ENCODE measurements around the gene DIP2B.
A peak's percentile ranks its signal among the peaks of the same experiment; 100 is the strongest.

DIP2B gene

DNA sequence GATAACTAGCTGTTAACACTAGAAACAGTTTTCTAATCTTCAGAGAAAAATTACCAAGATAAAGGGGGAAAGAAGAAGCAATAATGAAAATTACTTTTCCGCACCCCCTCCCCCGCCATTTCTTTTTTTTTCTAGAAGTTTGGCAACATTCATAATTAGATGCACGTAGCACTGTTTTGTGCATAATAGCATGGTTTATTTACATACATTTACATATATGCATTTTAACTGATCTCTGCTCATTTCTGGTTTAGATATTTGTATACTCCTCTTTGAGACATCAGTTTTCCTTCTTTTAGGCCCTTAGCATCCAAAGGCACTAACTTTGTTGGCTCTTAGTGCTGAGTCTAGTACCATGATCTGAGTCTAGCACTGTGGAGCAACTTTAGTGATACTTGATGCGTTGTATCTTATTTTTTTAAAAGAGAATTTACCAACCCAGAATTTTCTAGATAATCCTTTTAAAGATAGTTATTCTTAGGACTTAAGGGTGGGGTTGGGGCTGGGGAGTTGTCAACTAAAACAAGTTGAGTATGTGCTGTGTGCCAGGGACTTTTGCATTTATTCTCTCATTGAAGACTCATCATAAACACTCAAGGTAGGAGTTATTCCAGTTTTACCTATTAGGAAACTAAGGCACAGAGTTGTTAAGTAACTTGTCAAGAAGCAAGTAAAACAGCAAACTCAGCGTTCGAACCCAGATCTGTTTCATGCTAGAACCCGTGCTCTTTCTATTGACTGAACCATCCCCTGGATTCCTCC lies 110.5 kb downstream of the DIP2B start:
- H3K27ac ChIP-seq (ENCODE audit: low read length), result no peak overlapping the region
- H3K9me3 ChIP-seq (ENCODE audit: control insufficient read depth in 1 of 2, low read length in 2 of 2), result no peaks in the 10 kb centered on the region
- H3K4me3 ChIP-seq (ENCODE audit: low read depth in 1 of 2, low read length in 2 of 2), result no peak overlapping the region
- no peaks in the 10 kb centered on the region for H3K36me3 ChIP-seq (ENCODE audit: control insufficient read depth in 1 of 2, insufficient read depth in 2 of 2, low read length in 2 of 2)
- H3K27me3 ChIP-seq (ENCODE audit: low read depth, low read length), result no peaks in the 10 kb centered on the region
- peaks cover 5 to 30% of the 10 kb centered on the region in 2 donors for H3K4me1 ChIP-seq (ENCODE audit: control insufficient read depth in 1 of 2, insufficient read depth in 2 of 2, low read length in 2 of 2)

DNA sequence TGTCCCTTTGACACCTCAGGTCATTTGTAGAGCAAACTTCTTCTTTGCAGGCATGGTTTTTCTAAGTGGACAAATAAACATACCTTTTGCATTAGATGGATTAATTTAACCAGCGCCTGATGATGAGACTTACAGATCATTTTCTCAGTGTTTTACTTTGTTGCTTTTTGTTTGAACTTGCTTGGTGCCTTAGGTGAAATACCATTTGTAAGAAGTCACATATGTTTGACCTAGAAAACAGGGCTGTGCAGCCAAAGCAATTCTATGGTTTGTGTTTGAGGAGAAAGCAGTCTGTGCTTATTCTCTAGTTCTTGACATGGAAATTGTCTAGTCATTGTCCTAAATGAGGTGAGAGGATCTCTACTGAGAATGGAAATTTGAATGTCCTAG lies 111.1 kb downstream of the DIP2B start:
- H3K9me3 ChIP-seq (ENCODE audit: control insufficient read depth in 1 of 2, low read length in 2 of 2), result no peaks in the 10 kb centered on the region
- H3K36me3 ChIP-seq (ENCODE audit: control insufficient read depth in 1 of 2, insufficient read depth in 2 of 2, low read length in 2 of 2), result no peaks in the 10 kb centered on the region
- no peak overlapping the region for H3K27ac ChIP-seq (ENCODE audit: low read length)
- H3K4me3 ChIP-seq (ENCODE audit: low read depth in 1 of 2, low read length in 2 of 2), result no peak overlapping the region
- H3K27me3 ChIP-seq (ENCODE audit: low read depth, low read length), result no peaks in the 10 kb centered on the region
- peaks cover 10 to 36% of the 10 kb centered on the region in 2 donors for H3K4me1 ChIP-seq (ENCODE audit: control insufficient read depth in 1 of 2, insufficient read depth in 2 of 2, low read length in 2 of 2)

DNA sequence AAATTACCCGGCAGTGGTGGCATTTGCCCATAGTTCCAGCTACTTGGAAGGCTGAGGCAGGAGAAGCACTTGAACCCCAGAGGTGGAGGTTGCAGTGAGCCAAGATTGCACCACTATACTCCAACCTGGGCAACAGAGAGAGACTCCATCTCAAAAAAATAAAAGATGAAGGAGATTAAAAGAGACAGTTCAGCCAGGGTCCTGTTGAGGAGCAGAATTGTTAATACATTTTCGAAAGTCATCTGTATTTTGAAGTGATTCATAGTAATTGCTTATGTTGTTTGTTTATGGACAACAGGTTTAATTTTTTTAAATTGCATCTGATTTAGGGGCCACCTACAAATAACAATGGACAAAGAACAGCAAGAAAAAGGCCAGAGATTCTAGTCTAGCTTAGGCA lies 112.9 kb downstream of the DIP2B start:
- no peaks in the 10 kb centered on the region for H3K36me3 ChIP-seq (ENCODE audit: control insufficient read depth in 1 of 2, insufficient read depth in 2 of 2, low read length in 2 of 2)
- no peak overlapping the region for H3K27ac ChIP-seq (ENCODE audit: low read length)
- H3K4me1 ChIP-seq (ENCODE audit: control insufficient read depth in 1 of 2, insufficient read depth in 2 of 2, low read length in 2 of 2), result peaks cover 20 to 49% of the 10 kb centered on the region in 2 donors

GRCh38 chr12:50618864-50619609 lies 114.3 kb downstream of the DIP2B start:
- Histone ChIP-seq H3K9me3 (ENCODE audit: control insufficient read depth in 1 of 2, low read length in 2 of 2) (no peaks in the 10 kb centered on the region), H3K27me3 (ENCODE audit: low read depth, low read length) (no peaks in the 10 kb centered on the region), H3K4me1 (ENCODE audit: control insufficient read depth in 1 of 2, insufficient read depth in 2 of 2, low read length in 2 of 2) (peaks cover 20 to 43% of the 10 kb centered on the region in 2 donors), H3K4me3 (ENCODE audit: low read depth in 1 of 2, low read length in 2 of 2) (no peak overlapping the region), H3K27ac (ENCODE audit: low read length) (peak overlapping the region; percentile 20), H3K36me3 (ENCODE audit: control insufficient read depth in 1 of 2, insufficient read depth in 2 of 2, low read length in 2 of 2) (no peaks in the 10 kb centered on the region)

More for the DNA sequence above, 112.9 kb downstream of the DIP2B start:
- no peaks in the 10 kb centered on the region for H3K27me3 ChIP-seq (ENCODE audit: low read depth, low read length)
- H3K4me3 ChIP-seq (ENCODE audit: low read depth in 1 of 2, low read length in 2 of 2), result no peak overlapping the region
- H3K9me3 ChIP-seq (ENCODE audit: control insufficient read depth in 1 of 2, low read length in 2 of 2), result no peaks in the 10 kb centered on the region

DNA sequence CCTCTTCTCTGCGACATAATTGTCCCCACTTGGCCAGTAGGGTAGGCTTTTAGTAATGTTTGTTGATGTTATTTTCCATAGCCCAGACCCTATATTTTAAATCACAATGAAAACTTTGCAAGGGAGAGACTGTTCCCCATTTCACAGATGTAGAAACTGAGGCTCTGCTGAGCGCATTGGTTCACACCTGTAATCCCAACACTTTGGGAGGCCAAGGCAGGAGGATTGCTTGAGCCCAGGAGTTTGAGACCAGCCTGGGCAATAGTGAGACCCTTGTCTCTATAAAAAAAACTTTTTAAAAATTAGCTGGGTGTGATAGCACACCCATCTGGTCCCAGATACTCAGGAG lies 114.8 kb downstream of the DIP2B start:
- H3K9me3 ChIP-seq (ENCODE audit: control insufficient read depth in 1 of 2, low read length in 2 of 2), result no peaks in the 10 kb centered on the region
- H3K27me3 ChIP-seq (ENCODE audit: low read depth, low read length), result no peaks in the 10 kb centered on the region
- peaks cover 20 to 37% of the 10 kb centered on the region in 2 donors for H3K4me1 ChIP-seq (ENCODE audit: control insufficient read depth in 1 of 2, insufficient read depth in 2 of 2, low read length in 2 of 2)
- H3K36me3 ChIP-seq (ENCODE audit: control insufficient read depth in 1 of 2, insufficient read depth in 2 of 2, low read length in 2 of 2), result no peaks in the 10 kb centered on the region
- no peak overlapping the region for H3K4me3 ChIP-seq (ENCODE audit: low read depth in 1 of 2, low read length in 2 of 2)
- H3K27ac ChIP-seq (ENCODE audit: low read length), result peak overlapping the region; percentile 20

GRCh38 chr12:50620109-50620977 lies 115.6 kb downstream of the DIP2B start:
- no peaks in the 10 kb centered on the region for H3K36me3 ChIP-seq (ENCODE audit: control insufficient read depth in 1 of 2, insufficient read depth in 2 of 2, low read length in 2 of 2)
- H3K4me1 ChIP-seq (ENCODE audit: control insufficient read depth in 1 of 2, insufficient read depth in 2 of 2, low read length in 2 of 2), result peaks cover 20 to 36% of the 10 kb centered on the region in 2 donors
- peak overlapping the region; percentile 27 for H3K27ac ChIP-seq (ENCODE audit: low read length)
- H3K27me3 ChIP-seq (ENCODE audit: low read depth, low read length), result no peaks in the 10 kb centered on the region
- H3K9me3 ChIP-seq (ENCODE audit: control insufficient read depth in 1 of 2, low read length in 2 of 2), result no peaks in the 10 kb centered on the region
- no peak overlapping the region for H3K4me3 ChIP-seq (ENCODE audit: low read depth in 1 of 2, low read length in 2 of 2)

DNA sequence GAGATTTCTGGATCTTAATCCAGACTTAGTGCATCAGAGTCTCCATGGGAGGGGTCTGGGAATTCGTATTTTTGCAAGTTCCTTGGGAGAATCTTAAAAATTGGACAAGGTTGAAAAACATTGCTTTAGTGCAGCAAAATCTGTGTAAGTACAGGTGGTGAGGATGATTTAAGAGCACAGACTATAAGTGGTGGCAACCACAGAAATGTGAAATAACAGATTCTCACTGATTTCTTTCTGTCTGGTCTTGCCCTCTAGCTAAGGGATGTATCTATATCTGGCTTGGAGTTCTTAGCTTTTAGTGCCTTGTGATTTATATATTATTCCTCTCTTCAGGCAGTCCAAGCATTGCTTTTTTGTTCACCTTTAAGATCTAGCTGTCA lies 116.2 kb downstream of the DIP2B start:
- Histone ChIP-seq H3K27me3 (ENCODE audit: low read depth, low read length) (no peaks in the 10 kb centered on the region), H3K27ac (ENCODE audit: low read length) (no peak overlapping the region), H3K4me1 (ENCODE audit: control insufficient read depth in 1 of 2, insufficient read depth in 2 of 2, low read length in 2 of 2) (peaks cover 20 to 32% of the 10 kb centered on the region in 2 donors), H3K9me3 (ENCODE audit: control insufficient read depth in 1 of 2, low read length in 2 of 2) (no peaks in the 10 kb centered on the region), H3K36me3 (ENCODE audit: control insufficient read depth in 1 of 2, insufficient read depth in 2 of 2, low read length in 2 of 2) (no peaks in the 10 kb centered on the region), H3K4me3 (ENCODE audit: low read depth in 1 of 2, low read length in 2 of 2) (no peak overlapping the region)

DNA sequence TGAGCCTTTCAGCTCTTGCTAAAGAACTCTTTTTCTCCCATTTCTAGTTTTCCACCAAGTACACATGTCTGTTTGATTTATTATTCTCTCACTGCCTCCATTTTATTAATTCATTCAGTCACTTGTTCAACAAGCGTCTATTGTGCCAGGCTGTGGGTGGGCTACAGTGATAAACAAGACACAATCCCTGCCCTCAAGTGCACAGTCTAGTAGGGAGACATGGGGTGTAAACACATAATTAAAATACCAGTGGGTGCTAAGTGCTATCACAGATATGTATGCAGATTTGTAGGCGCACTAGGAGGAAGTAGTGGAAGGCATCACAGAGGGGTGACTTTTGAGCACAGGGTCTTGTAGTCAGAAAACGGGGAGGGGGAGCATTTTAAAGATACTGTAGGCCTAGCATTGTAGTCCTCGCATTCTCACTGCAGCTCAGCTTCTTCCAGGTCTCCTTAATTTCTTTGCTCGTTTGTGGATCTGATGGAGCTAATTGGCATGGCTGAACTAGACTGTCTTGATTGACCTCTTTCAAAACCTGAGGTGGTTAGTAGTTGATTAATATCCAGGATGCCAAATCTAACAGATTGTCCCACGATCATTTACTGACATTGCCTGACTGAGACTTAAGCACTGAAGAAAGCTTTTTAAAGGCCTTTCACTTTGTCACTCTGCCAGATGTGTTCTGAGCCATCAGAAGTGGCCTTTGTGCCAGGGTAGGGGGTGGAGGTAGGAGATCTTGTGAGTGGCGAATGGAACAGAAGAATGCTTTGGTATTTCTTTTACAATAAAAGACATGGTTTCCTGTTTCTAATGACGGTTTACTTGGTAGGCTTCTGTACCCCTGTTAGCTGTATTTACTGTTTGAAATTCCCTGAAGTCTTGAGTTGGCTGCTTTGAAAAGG lies 116.9 kb downstream of the DIP2B start:
- H3K27me3 ChIP-seq (ENCODE audit: low read depth, low read length), result no peaks in the 10 kb centered on the region
- H3K4me3 ChIP-seq (ENCODE audit: low read depth in 1 of 2, low read length in 2 of 2), result no peak overlapping the region
- peaks cover 26 to 36% of the 10 kb centered on the region in 2 donors for H3K4me1 ChIP-seq (ENCODE audit: control insufficient read depth in 1 of 2, insufficient read depth in 2 of 2, low read length in 2 of 2)
- H3K36me3 ChIP-seq (ENCODE audit: control insufficient read depth in 1 of 2, insufficient read depth in 2 of 2, low read length in 2 of 2), result no peaks in the 10 kb centered on the region
- H3K27ac ChIP-seq (ENCODE audit: low read length), result no peak overlapping the region
- H3K9me3 ChIP-seq (ENCODE audit: control insufficient read depth in 1 of 2, low read length in 2 of 2), result no peaks in the 10 kb centered on the region

- Histone ChIP-seq H3K9me3 (ENCODE audit: control insufficient read depth in 1 of 2, low read length in 2 of 2) (no peaks in the 10 kb centered on the region), H3K4me1 (ENCODE audit: control insufficient read depth in 1 of 2, insufficient read depth in 2 of 2, low read length in 2 of 2) (peaks cover 22 to 31% of the 10 kb centered on the region in 2 donors), H3K27me3 (ENCODE audit: low read depth, low read length) (no peaks in the 10 kb centered on the region), H3K27ac (ENCODE audit: low read length) (no peak overlapping the region), H3K36me3 (ENCODE audit: control insufficient read depth in 1 of 2, insufficient read depth in 2 of 2, low read length in 2 of 2) (peaks cover 0 to 11% of the 10 kb centered on the region in 2 donors), H3K4me3 (ENCODE audit: low read depth in 1 of 2, low read length in 2 of 2) (no peak overlapping the region)
Observed at GRCh38 chr12:50625029-50625925, 120.5 kb downstream of the DIP2B start.

DNA sequence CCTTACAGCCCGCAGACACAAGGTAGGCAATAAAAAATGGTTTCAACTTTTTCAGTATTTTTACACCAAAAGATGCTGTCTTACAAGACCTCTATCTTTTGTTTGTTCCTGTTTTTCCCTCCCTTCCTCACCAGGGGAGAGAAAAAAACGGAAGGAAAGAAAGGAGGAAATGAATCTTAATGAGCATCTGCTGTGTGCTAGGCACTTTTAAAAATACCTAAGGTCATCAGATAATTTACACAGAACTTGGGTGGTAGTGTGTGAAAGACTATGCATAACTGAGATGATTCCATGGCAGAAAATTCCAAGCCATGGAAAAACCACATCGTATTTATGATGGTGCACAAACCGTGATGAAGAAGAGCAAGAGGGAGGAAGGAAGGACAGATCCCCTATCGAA lies 121.2 kb downstream of the DIP2B start:
- Histone ChIP-seq H3K4me3 (ENCODE audit: low read depth in 1 of 2, low read length in 2 of 2) (no peak overlapping the region), H3K27ac (ENCODE audit: low read length) (no peak overlapping the region), H3K9me3 (ENCODE audit: control insufficient read depth in 1 of 2, low read length in 2 of 2) (no peaks in the 10 kb centered on the region), H3K4me1 (ENCODE audit: control insufficient read depth in 1 of 2, insufficient read depth in 2 of 2, low read length in 2 of 2) (peaks cover 16 to 24% of the 10 kb centered on the region in 2 donors), H3K27me3 (ENCODE audit: low read depth, low read length) (no peaks in the 10 kb centered on the region), H3K36me3 (ENCODE audit: control insufficient read depth in 1 of 2, insufficient read depth in 2 of 2, low read length in 2 of 2) (peaks cover 0 to 11% of the 10 kb centered on the region in 2 donors)

All from muscle layer of duodenum (tissue), 2 donors.